Osteocyte (in vitro differentiated cells): ENCODE measurements around the gene CKMT2. TPM values are rescaled to one million over a fixed set of nuclear protein-coding genes. Genes with fewer than 3 reads are reported as not detected.

Experiments used
- DNase-seq: peaks from one replicate; pipeline ENCODE4 v3.0.0; 2021; ENCODE audit warnings: mixed read lengths; ENCODE audit not compliant: unreplicated experiment; ENCODE audit errors: extremely low spot score
- H3K27ac Mint-ChIP-seq: one replicate; pipeline ENCODE4 v1.8.0; 2021; ENCODE audit warnings: mild to moderate bottlenecking, mixed read lengths; ENCODE audit not compliant: unreplicated experiment
- H3K27me3 Mint-ChIP-seq: one replicate; pipeline ENCODE4 v1.8.0; 2021; ENCODE audit warnings: mixed read lengths; ENCODE audit not compliant: unreplicated experiment
- H3K36me3 Mint-ChIP-seq: one replicate; pipeline ENCODE4 v1.8.0; 2021; ENCODE audit warnings: mixed read lengths; ENCODE audit not compliant: unreplicated experiment
- H3K4me1 Mint-ChIP-seq: one replicate; pipeline ENCODE4 v1.8.0; 2021; ENCODE audit warnings: mixed read lengths; ENCODE audit not compliant: unreplicated experiment
- H3K4me3 Mint-ChIP-seq: one replicate; pipeline ENCODE4 v1.8.0; 2021; ENCODE audit warnings: mild to moderate bottlenecking, moderate library complexity, mixed read lengths; ENCODE audit not compliant: unreplicated experiment
- H3K9me3 Mint-ChIP-seq: one replicate; pipeline ENCODE4 v1.8.0; 2021; ENCODE audit warnings: mixed read lengths; ENCODE audit not compliant: unreplicated experiment
- total RNA-seq: library from RNA; stranded (reverse); gene quantifications from 2 replicates; pipeline ENCODE4 v1.2.1, GENCODE V29; 2021
- TF ChIP-seq, protein P1 (sequence below): fragments of 200-600 bp; sonication (generic); IDR thresholded peaks from 2 replicates; pipeline ENCODE4 v1.5.0; 2021; ENCODE audit warnings: antibody characterized with exemption, mild to moderate bottlenecking, moderate library complexity

The CKMT2 gene
- total RNA-seq, 1 donor from 2014 or later: not detected

DNA sequence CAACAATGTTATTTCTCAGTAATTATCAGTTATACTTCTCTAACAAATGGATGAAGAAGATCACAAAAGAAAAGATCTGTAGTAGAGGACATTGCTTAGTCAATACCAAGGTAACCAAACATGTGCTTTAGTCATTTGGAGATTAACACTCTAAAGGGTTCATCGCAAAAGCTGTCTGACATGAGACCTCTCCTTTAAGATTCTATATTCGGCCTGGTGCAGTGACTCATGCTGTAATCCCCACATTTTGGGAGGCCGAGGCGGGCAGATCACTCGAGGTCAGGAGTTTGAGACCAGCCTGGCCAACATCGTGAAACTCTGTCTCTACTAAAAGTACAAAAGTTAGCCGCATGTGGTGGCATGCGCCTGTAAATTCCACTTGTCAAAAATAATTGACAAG lies 18.3 kb upstream of the CKMT2 start:
- no peaks in the 10 kb centered on the region for H3K36me3 Mint-ChIP-seq
- H3K4me1 Mint-ChIP-seq: no peaks in the 10 kb centered on the region
- no peak overlapping the region for H3K27ac Mint-ChIP-seq
- TF ChIP-seq, protein P1, sequence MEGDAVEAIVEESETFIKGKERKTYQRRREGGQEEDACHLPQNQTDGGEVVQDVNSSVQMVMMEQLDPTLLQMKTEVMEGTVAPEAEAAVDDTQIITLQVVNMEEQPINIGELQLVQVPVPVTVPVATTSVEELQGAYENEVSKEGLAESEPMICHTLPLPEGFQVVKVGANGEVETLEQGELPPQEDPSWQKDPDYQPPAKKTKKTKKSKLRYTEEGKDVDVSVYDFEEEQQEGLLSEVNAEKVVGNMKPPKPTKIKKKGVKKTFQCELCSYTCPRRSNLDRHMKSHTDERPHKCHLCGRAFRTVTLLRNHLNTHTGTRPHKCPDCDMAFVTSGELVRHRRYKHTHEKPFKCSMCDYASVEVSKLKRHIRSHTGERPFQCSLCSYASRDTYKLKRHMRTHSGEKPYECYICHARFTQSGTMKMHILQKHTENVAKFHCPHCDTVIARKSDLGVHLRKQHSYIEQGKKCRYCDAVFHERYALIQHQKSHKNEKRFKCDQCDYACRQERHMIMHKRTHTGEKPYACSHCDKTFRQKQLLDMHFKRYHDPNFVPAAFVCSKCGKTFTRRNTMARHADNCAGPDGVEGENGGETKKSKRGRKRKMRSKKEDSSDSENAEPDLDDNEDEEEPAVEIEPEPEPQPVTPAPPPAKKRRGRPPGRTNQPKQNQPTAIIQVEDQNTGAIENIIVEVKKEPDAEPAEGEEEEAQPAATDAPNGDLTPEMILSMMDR: no peak
- H3K27me3 Mint-ChIP-seq: no peaks in the 10 kb centered on the region
- peaks cover 6% of the 10 kb centered on the region for H3K9me3 Mint-ChIP-seq
- DNase-seq: no peak
- H3K4me3 Mint-ChIP-seq: no peak overlapping the region

DNA sequence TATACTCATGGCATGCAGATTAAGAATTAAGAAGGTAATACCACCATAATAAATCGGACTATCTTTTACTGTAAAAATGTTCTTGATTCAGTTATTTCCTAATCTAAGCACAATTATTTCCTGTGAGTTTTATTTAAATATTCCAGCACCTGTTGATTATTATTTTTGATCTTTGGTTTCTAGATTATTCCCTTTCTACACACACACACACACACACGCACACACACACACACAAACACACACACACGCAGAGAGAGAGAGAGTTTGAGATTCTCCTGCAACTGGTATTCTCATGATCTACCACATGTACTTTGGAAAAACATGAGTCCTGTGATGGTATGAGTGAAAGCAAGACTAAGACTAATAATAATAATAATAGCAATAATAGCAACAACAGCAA lies 17.0 kb upstream of the CKMT2 start:
- H3K36me3 Mint-ChIP-seq: no peaks in the 10 kb centered on the region
- no peak for DNase-seq
- H3K27ac Mint-ChIP-seq: no peak overlapping the region

DNA sequence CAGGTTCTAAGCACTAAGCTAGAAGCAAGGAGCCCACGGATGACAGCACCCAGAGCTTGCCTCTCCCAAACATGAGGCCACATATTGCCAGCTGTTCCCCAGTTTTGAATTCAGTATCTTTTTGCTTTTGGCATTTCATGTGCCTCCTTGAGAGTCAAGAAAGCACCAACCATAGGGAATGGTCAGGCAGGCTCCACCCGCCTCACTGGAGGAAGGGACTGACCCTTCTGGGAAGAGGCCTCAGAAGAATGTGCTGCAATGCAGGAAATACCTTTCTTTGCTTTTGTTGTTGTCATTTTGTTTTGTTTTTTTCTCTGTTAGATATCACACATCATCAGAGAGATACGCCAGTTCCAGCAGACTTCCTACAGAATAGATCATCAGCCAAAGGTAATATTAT lies 13.7 kb upstream of the CKMT2 start:
- no peak overlapping the region for H3K27ac Mint-ChIP-seq
- peaks cover 6% of the 10 kb centered on the region for H3K9me3 Mint-ChIP-seq
- TF ChIP-seq, protein P1: no peak
- no peak overlapping the region for H3K4me3 Mint-ChIP-seq
- DNase-seq: no peak
- H3K27me3 Mint-ChIP-seq: no peaks in the 10 kb centered on the region
- no peaks in the 10 kb centered on the region for H3K4me1 Mint-ChIP-seq
- no peaks in the 10 kb centered on the region for H3K36me3 Mint-ChIP-seq

More for the DNA sequence above, 17.0 kb upstream of the CKMT2 start:
- H3K4me3 Mint-ChIP-seq: no peak overlapping the region
- H3K4me1 Mint-ChIP-seq: no peaks in the 10 kb centered on the region
- no peaks in the 10 kb centered on the region for H3K27me3 Mint-ChIP-seq
- H3K9me3 Mint-ChIP-seq: peaks cover 6% of the 10 kb centered on the region
- TF ChIP-seq, protein P1: no peak

DNA sequence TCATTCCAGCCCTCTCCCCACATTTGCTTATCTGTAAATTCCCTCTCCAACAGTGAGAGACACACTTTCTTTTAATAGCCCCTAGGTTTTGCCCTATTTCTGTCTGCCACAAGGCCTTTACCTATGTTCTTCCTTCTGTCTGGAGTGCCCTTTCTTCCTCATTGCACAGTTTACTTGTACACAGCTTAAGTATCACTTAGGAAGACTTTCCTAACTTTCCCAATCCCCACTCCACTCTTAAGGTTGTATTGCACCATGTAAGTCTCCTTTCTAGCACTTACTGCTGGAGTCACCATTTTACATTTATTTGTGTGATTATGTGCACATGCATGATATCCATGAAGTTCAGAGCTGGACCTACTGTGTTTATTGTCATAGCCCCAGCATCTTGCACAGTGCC lies 10.8 kb upstream of the CKMT2 start:
- H3K4me3 Mint-ChIP-seq: no peak overlapping the region
- no peaks in the 10 kb centered on the region for H3K27me3 Mint-ChIP-seq
- H3K4me1 Mint-ChIP-seq: no peaks in the 10 kb centered on the region
- no peak for DNase-seq
- no peaks in the 10 kb centered on the region for H3K36me3 Mint-ChIP-seq
- TF ChIP-seq, protein P1: no peak
- no peak overlapping the region for H3K27ac Mint-ChIP-seq
- H3K9me3 Mint-ChIP-seq: peaks cover 6% of the 10 kb centered on the region

DNA sequence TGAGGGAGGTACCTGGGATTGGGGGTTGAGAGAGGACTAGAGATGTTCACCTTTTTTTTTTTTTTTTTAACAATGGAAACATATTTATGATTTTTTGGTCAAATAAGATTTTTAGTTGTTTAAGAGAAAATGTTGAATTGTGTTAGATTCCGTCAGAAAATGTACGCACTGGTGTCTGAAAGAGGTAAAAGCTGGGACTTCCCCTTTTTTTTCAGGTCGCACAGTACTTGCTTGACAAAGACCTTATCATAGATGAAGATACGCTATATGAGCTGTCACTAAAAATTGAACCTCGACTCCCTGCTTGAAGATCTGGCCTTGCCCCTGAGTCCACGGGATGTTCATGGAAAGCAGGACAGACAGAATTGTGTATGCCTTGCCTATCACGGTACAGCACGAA lies 7.7 kb upstream of the CKMT2 start:
- no peak overlapping the region for H3K4me3 Mint-ChIP-seq
- H3K9me3 Mint-ChIP-seq: no peaks in the 10 kb centered on the region

More for the DNA sequence above, 7.7 kb upstream of the CKMT2 start:
- DNase-seq: no peak
- TF ChIP-seq, protein P1: no peak
- no peaks in the 10 kb centered on the region for H3K36me3 Mint-ChIP-seq
- H3K27me3 Mint-ChIP-seq: no peaks in the 10 kb centered on the region
- H3K27ac Mint-ChIP-seq: no peak overlapping the region
- H3K4me1 Mint-ChIP-seq: no peaks in the 10 kb centered on the region
